ENCODE measurements around the gene APOBEC2.

The APOBEC2 gene

GRCh38 chr6:41027799-41028560 lies 25.0 kb upstream of the APOBEC2 start:
- peak; percentile 68 to 86 for DNase-seq (ENCODE audit: low spot score in 2 of 2)
- Mint-ChIP-seq H3K4me3 (peak overlapping the region; percentile 85), H3K27ac (peak overlapping the region; percentile 2), H3K9me3 (no peaks in the 10 kb centered on the region), H3K27me3 (no peaks in the 10 kb centered on the region), H3K36me3 (no peaks in the 10 kb centered on the region), H3K4me1 (peaks cover 21% of the 10 kb centered on the region)
- peak; percentile 87 for ATAC-seq (ENCODE audit: low read depth)

GRCh38 chr6:41028561-41029412 lies 24.2 kb upstream of the APOBEC2 start:
- ATAC-seq (ENCODE audit: low read depth) = no peak
- Mint-ChIP-seq H3K27me3 (no peaks in the 10 kb centered on the region), H3K27ac (no peak overlapping the region), H3K4me1 (peaks cover 21% of the 10 kb centered on the region), H3K9me3 (no peaks in the 10 kb centered on the region), H3K36me3 (no peaks in the 10 kb centered on the region), H3K4me3 (peak overlapping the region; percentile 85)
- no peak for DNase-seq (ENCODE audit: low spot score in 2 of 2)

GRCh38 chr6:41032830-41033229 lies 20.2 kb upstream of the APOBEC2 start:
- ATAC-seq (ENCODE audit: low read depth) = no peak
- Mint-ChIP-seq H3K36me3 (no peaks in the 10 kb centered on the region), H3K27ac (no peak overlapping the region), H3K27me3 (no peaks in the 10 kb centered on the region), H3K4me1 (peaks cover 12% of the 10 kb centered on the region), H3K4me3 (no peak overlapping the region), H3K9me3 (no peaks in the 10 kb centered on the region)
- no peak for DNase-seq (ENCODE audit: low spot score in 2 of 2)

GRCh38 chr6:41033776-41034175 lies 19.2 kb upstream of the APOBEC2 start:
- Mint-ChIP-seq H3K36me3 (no peaks in the 10 kb centered on the region), H3K9me3 (no peaks in the 10 kb centered on the region), H3K4me3 (no peak overlapping the region), H3K27me3 (no peaks in the 10 kb centered on the region), H3K27ac (no peak overlapping the region), H3K4me1 (peaks cover 9% of the 10 kb centered on the region)
- ATAC-seq (ENCODE audit: low read depth) (no peak), DNase-seq (ENCODE audit: low spot score in 2 of 2) (no peak)

GRCh38 chr6:41036186-41036585 lies 16.8 kb upstream of the APOBEC2 start:
- H3K4me1 Mint-ChIP-seq = peaks cover under 1% of the 10 kb centered on the region

GRCh38 chr6:41036601-41037000 lies 16.4 kb upstream of the APOBEC2 start:
- no peaks in the 10 kb centered on the region for H3K27me3 Mint-ChIP-seq
- H3K4me1 Mint-ChIP-seq = no peaks in the 10 kb centered on the region
- H3K36me3 Mint-ChIP-seq = no peaks in the 10 kb centered on the region
- no peaks in the 10 kb centered on the region for H3K9me3 Mint-ChIP-seq
- H3K27ac Mint-ChIP-seq = no peak overlapping the region
- no peak for DNase-seq (ENCODE audit: low spot score in 2 of 2)
- ATAC-seq (ENCODE audit: low read depth) = no peak
- H3K4me3 Mint-ChIP-seq = no peak overlapping the region

More at GRCh38 chr6:41036186-41036585, 16.8 kb upstream of the APOBEC2 start:
- Mint-ChIP-seq H3K36me3 (no peaks in the 10 kb centered on the region), H3K27ac (no peak overlapping the region), H3K9me3 (no peaks in the 10 kb centered on the region), H3K4me3 (no peak overlapping the region), H3K27me3 (no peaks in the 10 kb centered on the region)
- DNase-seq (ENCODE audit: low spot score in 2 of 2) (no peak), ATAC-seq (ENCODE audit: low read depth) (no peak)

- H3K27me3 Mint-ChIP-seq = no peaks in the 10 kb centered on the region
- H3K27ac Mint-ChIP-seq = no peak overlapping the region
- no peaks in the 10 kb centered on the region for H3K4me1 Mint-ChIP-seq
- H3K36me3 Mint-ChIP-seq = no peaks in the 10 kb centered on the region
- H3K9me3 Mint-ChIP-seq = no peaks in the 10 kb centered on the region
- no peak overlapping the region for H3K4me3 Mint-ChIP-seq
- ATAC-seq (ENCODE audit: low read depth) (no peak), DNase-seq (ENCODE audit: low spot score in 2 of 2) (no peak)
Measured at GRCh38 chr6:41037107-41037900, 15.7 kb upstream of the APOBEC2 start.

GRCh38 chr6:41038205-41038604 lies 14.8 kb upstream of the APOBEC2 start:
- DNase-seq (ENCODE audit: low spot score in 2 of 2) (no peak), ATAC-seq (ENCODE audit: low read depth) (no peak)
- no peaks in the 10 kb centered on the region for H3K27me3 Mint-ChIP-seq
- H3K4me3 Mint-ChIP-seq = no peak overlapping the region
- H3K4me1 Mint-ChIP-seq = no peaks in the 10 kb centered on the region
- no peaks in the 10 kb centered on the region for H3K36me3 Mint-ChIP-seq
- H3K9me3 Mint-ChIP-seq = no peaks in the 10 kb centered on the region
- H3K27ac Mint-ChIP-seq = no peak overlapping the region

- Mint-ChIP-seq H3K27ac (no peak within 1 kb of the TSS), H3K4me1 (no peaks in the 10 kb centered on the region), H3K9me3 (no peaks in the 10 kb centered on the region), H3K36me3 (no peaks in the 10 kb centered on the region), H3K27me3 (no peaks in the 10 kb centered on the region), H3K4me3 (no peak within 1 kb of the TSS)
- ATAC-seq (ENCODE audit: low read depth) (peak; percentile 63), DNase-seq (ENCODE audit: low spot score in 2 of 2) (peak; percentile 38 to 40)
Measured at GRCh38 chr6:41039060-41039998, 13.7 kb upstream of the APOBEC2 start, which contains the start of gene UNC5CL. Gene UNC5CL (minus strand): TSS chr6:41039221. CDS start chr6:41035074, 4,147 bp downstream.

GRCh38 chr6:41040101-41040939 lies 12.7 kb upstream of the APOBEC2 start:
- Mint-ChIP-seq H3K9me3 (no peaks in the 10 kb centered on the region), H3K4me3 (no peak overlapping the region), H3K27me3 (no peaks in the 10 kb centered on the region), H3K27ac (no peak overlapping the region), H3K4me1 (no peaks in the 10 kb centered on the region), H3K36me3 (no peaks in the 10 kb centered on the region)
- DNase-seq (ENCODE audit: low spot score in 2 of 2) (no peak), ATAC-seq (ENCODE audit: low read depth) (no peak)

GRCh38 chr6:41040940-41041536 lies 12.0 kb upstream of the APOBEC2 start:
- no peaks in the 10 kb centered on the region for H3K9me3 Mint-ChIP-seq
- no peaks in the 10 kb centered on the region for H3K4me1 Mint-ChIP-seq
- DNase-seq (ENCODE audit: low spot score in 2 of 2) (no peak), ATAC-seq (ENCODE audit: low read depth) (no peak)
- no peak overlapping the region for H3K27ac Mint-ChIP-seq
- no peaks in the 10 kb centered on the region for H3K27me3 Mint-ChIP-seq
- H3K4me3 Mint-ChIP-seq = no peak overlapping the region
- H3K36me3 Mint-ChIP-seq = no peaks in the 10 kb centered on the region
